Colonic mucosa (tissue), 4 donors: ENCODE results near the gene RPEL1. TPM values are rescaled to one million over a fixed set of nuclear protein-coding genes. Genes with fewer than 3 reads are reported as not detected.

Experiments used
- DNase-seq: peaks from one replicate; pipeline ENCODE4 v3.0.0-alpha.2; 2020
- H3K27ac ChIP-seq: fragments of 200-600 bp; one replicate; pipeline ENCODE4 v1.8.0; 2021
- H3K27me3 ChIP-seq: fragments of 200-600 bp; one replicate; pipeline ENCODE4 v1.8.0; 2021
- H3K36me3 ChIP-seq: fragments of 200-600 bp; one replicate; pipeline ENCODE4 v1.8.0; 2021
- H3K4me1 ChIP-seq: fragments of 200-600 bp; one replicate; pipeline ENCODE4 v1.8.0; 2021; ENCODE audit warnings: mild to moderate bottlenecking
- H3K4me3 ChIP-seq: fragments of 200-600 bp; one replicate; pipeline ENCODE4 v1.8.0; 2021
- H3K9ac ChIP-seq, 2 donors: one replicate each; pipeline ENCODE4 v1.7.0; 2013; ENCODE audit warnings: control low read depth in 2 of 2, low read depth in 2 of 2, low read length in 2 of 2
- H3K9me3 ChIP-seq: fragments of 200-600 bp; one replicate; pipeline ENCODE4 v1.8.0; 2021
- CTCF ChIP-seq: fragments of 200-600 bp; IDR thresholded peaks from one replicate; pipeline ENCODE4 v1.8.0; 2022; ENCODE audit warnings: antibody characterized with exemption, mild to moderate bottlenecking
- intact Hi-C: fragments of 100-400 bp; cut with DNase I; formaldehyde crosslinking; loops from one replicate; pipeline ENCODE4 v1.14.1; 2022
- total RNA-seq, 2 donors: library from RNA; stranded (reverse); fragmentation: NEBNext Ultra II Directional in 1 of 2; extraction: Animal tissue kit (Norgen Biotek cat#: 25700) in 1 of 2; gene quantifications; one replicate each; pipeline ENCODE4 v1.2.1, GENCODE V29; 2021
- donor health status: healthy.
- donor health status: DM: no; HTN: no; CAD: no.
- donor health status: DM: no; HTN: no; CAD: no.

RPEL1 gene
- total RNA-seq, 2 donors from 2014 or later, result not detected

GRCh38 chr10:103244666-103245271, 918 bp upstream of the RPEL1 start:
- Histone ChIP-seq H3K36me3 (no peaks in the 10 kb centered on the region), H3K27ac (no peak overlapping the region), H3K9me3 (no peaks in the 10 kb centered on the region), H3K4me1 (peaks cover 14% of the 10 kb centered on the region), H3K27me3 (no peaks in the 10 kb centered on the region), H3K4me3 (no peak overlapping the region), H3K9ac (peak overlapping the region in 1 of 2 donors; percentile 12)
- intact Hi-C loops, result loop anchor here (5.0 to 10.0 kb wide), 3 partner anchors 150 to 407 kb away; partner anchors contain the start of genes CNNM2 and CYP17A1
- DNase-seq, result peak; percentile 82
- TF ChIP-seq CTCF, result peak; percentile 73

GRCh38 chr10:103246324-103246723, 637 bp downstream of the RPEL1 start:
- intact Hi-C loops, result loop anchor here (5.0 to 10.0 kb wide), 3 partner anchors 152 to 409 kb away; partner anchors contain the start of genes CNNM2 and CYP17A1
- Histone ChIP-seq H3K27me3 (no peaks in the 10 kb centered on the region), H3K27ac (no peak overlapping the region), H3K9ac (no peak overlapping the region), H3K4me3 (no peak overlapping the region), H3K36me3 (no peaks in the 10 kb centered on the region), H3K4me1 (no peaks in the 10 kb centered on the region), H3K9me3 (no peaks in the 10 kb centered on the region)
- no peak for TF ChIP-seq CTCF
- no peak for DNase-seq

- H3K4me1 ChIP-seq, result no peaks in the 10 kb centered on the region
- H3K9me3 ChIP-seq, result no peaks in the 10 kb centered on the region
- H3K4me3 ChIP-seq, result no peak overlapping the region
- no peak overlapping the region for H3K9ac ChIP-seq
- no peak for DNase-seq
- H3K36me3 ChIP-seq, result no peaks in the 10 kb centered on the region
- intact Hi-C loops, result no loop called here
- no peak for TF ChIP-seq CTCF
- H3K27me3 ChIP-seq, result no peaks in the 10 kb centered on the region
- H3K27ac ChIP-seq, result no peak overlapping the region
Observed at GRCh38 chr10:103254113-103254512, 8.4 kb downstream of the RPEL1 start.

GRCh38 chr10:103254538-103255325, 9.0 kb downstream of the RPEL1 start:
- no peak for TF ChIP-seq CTCF

GRCh38 chr10:103256613-103257012, 10.9 kb downstream of the RPEL1 start:
- Histone ChIP-seq H3K4me1 (no peaks in the 10 kb centered on the region), H3K27me3 (no peaks in the 10 kb centered on the region), H3K36me3 (no peaks in the 10 kb centered on the region), H3K9me3 (no peaks in the 10 kb centered on the region), H3K27ac (no peak overlapping the region), H3K4me3 (no peak overlapping the region), H3K9ac (no peak overlapping the region)
- TF ChIP-seq CTCF, result no peak
- intact Hi-C loops, result no loop called here
- DNase-seq, result no peak

More at GRCh38 chr10:103254538-103255325, 9.0 kb downstream of the RPEL1 start:
- intact Hi-C loops, result no loop called here
- DNase-seq, result no peak
- H3K36me3 ChIP-seq, result no peaks in the 10 kb centered on the region
- H3K27ac ChIP-seq, result no peak overlapping the region
- no peak overlapping the region for H3K4me3 ChIP-seq
- no peak overlapping the region for H3K9ac ChIP-seq
- H3K27me3 ChIP-seq, result no peaks in the 10 kb centered on the region
- H3K9me3 ChIP-seq, result no peaks in the 10 kb centered on the region
- no peaks in the 10 kb centered on the region for H3K4me1 ChIP-seq
